GM12878 (cell line): ENCODE measurements around the gene AKAP13. TPM values are rescaled to one million over a fixed set of nuclear protein-coding genes. Genes with fewer than 3 reads are reported as not detected.

Experiments
- ATAC-seq: fragments of 200-7000 bp; cut with Tn5 transposase; 3 replicates; pipeline ENCODE4 v1.9.1; 2020; ENCODE audit warnings: mild to moderate bottlenecking, moderate library complexity
- BruUV-seq: library from RNA; stranded (reverse); fragments of 400-500 nt; replicated peaks from 2 replicates; lab custom pipeline; 2021; lab: Mats Ljungman, UMichigan
- CTCF ChIA-PET: fragments of 300-600 bp; sonication (Branson Sonifier 250); formaldehyde crosslinking; extraction: SDS; loops from one replicate; lab custom pipeline; 2021; ENCODE audit warnings: inconsistent platforms; lab: Yijun Ruan, JAX
- POLR2A ChIA-PET: fragments of 350-600 bp; formaldehyde crosslinking; extraction: SDS; loops from one replicate; lab custom pipeline; 2021; ENCODE audit warnings: inconsistent platforms; lab: Charles Lee
- RAD21 ChIA-PET: fragments of 300-600 bp; sonication (Branson Sonifier 250); formaldehyde crosslinking; loops from one replicate; lab custom pipeline; 2023; ENCODE audit warnings: antibody characterized with exemption; ENCODE audit not compliant: unreplicated experiment; lab: Charles Lee
- SMC1A ChIA-PET: fragments of 300-600 bp; sonication (Branson Sonifier 250); formaldehyde crosslinking; loops from one replicate; lab custom pipeline; 2023; ENCODE audit not compliant: unreplicated experiment, uncharacterized antibody; lab: Charles Lee
- DNase-seq: peaks from one replicate; pipeline ENCODE4 v3.0.0-alpha.2; 2011; ENCODE audit warnings: low read depth, low spot score
- FAIRE-seq: peaks from 3 replicates; lab custom pipeline; 2011; peaks lifted over from hg19 to GRCh38; lab: Jason Lieb, UNC
- H2AFZ ChIP-seq: 2 replicates; pipeline ENCODE4 v1.6.0; 2011; ENCODE audit warnings: low read depth, low read length, control low read depth; ENCODE audit not compliant: control insufficient read depth
- H3K27ac ChIP-seq: 2 replicates; pipeline ENCODE4 v1.5.1; 2011; ENCODE audit warnings: control low read depth; ENCODE audit not compliant: control insufficient read depth, insufficient read depth
- H3K27me3 ChIP-seq, 2 experiments: replicated peaks in 1 of 2; 2 replicates each; pipeline versions ENCODE4 v1.6.0 to v1.6.1; 2011; ENCODE audit warnings: low read length in 1 of 2; ENCODE audit not compliant: control insufficient read depth in 2 of 2, insufficient read depth in 2 of 2
- H3K36me3 ChIP-seq, 2 experiments: 2 replicates each; pipeline ENCODE4 v1.5.1; 2011; ENCODE audit warnings: low read length in 1 of 2; ENCODE audit not compliant: control insufficient read depth in 2 of 2, insufficient read depth in 2 of 2
- H3K4me1 ChIP-seq: 2 replicates; pipeline ENCODE4 v1.6.1; 2011; ENCODE audit warnings: mild to moderate bottlenecking, low read length, moderate library complexity, mixed read lengths; ENCODE audit not compliant: control insufficient read depth, insufficient read depth
- H3K4me2 ChIP-seq: 2 replicates; pipeline ENCODE4 v1.6.0; 2011; ENCODE audit warnings: control low read depth; ENCODE audit not compliant: control insufficient read depth, insufficient read depth
- H3K4me3 ChIP-seq: fragments of 200-600 bp; sonication (generic); 2 replicates; pipeline ENCODE4 v1.5.1; 2016
- H3K79me2 ChIP-seq: 2 replicates; pipeline ENCODE4 v1.6.0; 2011; ENCODE audit warnings: low read length; ENCODE audit not compliant: control insufficient read depth, insufficient read depth
- H3K9ac ChIP-seq: 2 replicates; pipeline ENCODE4 v1.8.0; 2011; ENCODE audit warnings: low read length, control low read depth, mixed read lengths; ENCODE audit not compliant: control insufficient read depth, insufficient read depth
- H3K9me3 ChIP-seq: replicated peaks from 3 replicates; pipeline ENCODE4 v1.5.1; 2011; ENCODE audit warnings: mild to moderate bottlenecking, low read length; ENCODE audit not compliant: control insufficient read depth, insufficient read depth
- H4K20me1 ChIP-seq: 2 replicates; pipeline ENCODE4 v1.6.0; 2011; ENCODE audit not compliant: control insufficient read depth, insufficient read depth
- ATF7 ChIP-seq: fragments of 450-650 bp; IDR thresholded peaks from 2 replicates; pipeline ENCODE4 v1.6.1; 2016; ENCODE audit warnings: low read depth, mild to moderate bottlenecking
- CREM ChIP-seq: IDR thresholded peaks from 2 replicates; pipeline ENCODE4 v1.6.1; 2014; ENCODE audit warnings: antibody characterized with exemption, low read depth
- CUX1 ChIP-seq: IDR thresholded peaks from 2 replicates; pipeline ENCODE4 v1.6.1; 2012; ENCODE audit warnings: improper control_type of control experiment, low read depth, low read length; ENCODE audit not compliant: insufficient replicate concordance
- HDAC6 ChIP-seq: fragments of 200-600 bp; sonication (generic); IDR thresholded peaks from one replicate; pipeline ENCODE4 v1.8.0; 2017; ENCODE audit warnings: antibody characterized with exemption; ENCODE audit not compliant: unreplicated experiment
- JUND ChIP-seq: IDR thresholded peaks from 2 replicates; pipeline ENCODE4 v1.6.1; 2012; ENCODE audit warnings: low read depth, mild to moderate bottlenecking, low read length, improper control_type of control experiment, moderate library complexity
- KLF5 ChIP-seq: fragments of 450-650 bp; IDR thresholded peaks from 2 replicates; pipeline ENCODE4 v1.6.1; 2014; ENCODE audit warnings: mild to moderate bottlenecking; ENCODE audit not compliant: partially characterized antibody
- NKRF ChIP-seq: fragments of 450-650 bp; conservative IDR thresholded peaks from 2 replicates; pipeline ENCODE4 v1.6.1; 2017; ENCODE audit warnings: mild to moderate bottlenecking, moderate library complexity
- PAX8 ChIP-seq: fragments of 450-650 bp; IDR thresholded peaks from 2 replicates; pipeline ENCODE4 v1.6.1; 2017; ENCODE audit warnings: mild to moderate bottlenecking, moderate library complexity
- RELB ChIP-seq: fragments of 450-650 bp; IDR thresholded peaks from 2 replicates; pipeline ENCODE4 v1.6.1; 2017; ENCODE audit warnings: low read depth, mild to moderate bottlenecking, moderate library complexity
- SIN3A ChIP-seq: IDR thresholded peaks from 2 replicates; pipeline ENCODE4 v1.6.1; 2012; ENCODE audit warnings: low read depth, low read length, improper control_type of control experiment
- YBX1 ChIP-seq: fragments of 450-650 bp; IDR thresholded peaks from 2 replicates; pipeline ENCODE4 v1.6.1; 2016; ENCODE audit warnings: antibody characterized with exemption
- ZBTB11 ChIP-seq: fragments of 450-650 bp; formaldehyde crosslinking; IDR thresholded peaks from 2 replicates; pipeline ENCODE4 v1.5.0; 2022; ENCODE audit warnings: mild to moderate bottlenecking, missing genetic modification characterization
- WGBS: methylation state at CpG from one replicate; pipeline ENCODE4 v1.1.6; 2016; ENCODE audit warnings: low lambda C conversion rate; ENCODE audit not compliant: insufficient replicate concordance, insufficient coverage; ENCODE audit errors: missing lambda C conversion rate; 5-methylcytosine and 5-hydroxymethylcytosine counted together
- in situ Hi-C: fragments of 300-500 bp; cut with MboI; formaldehyde crosslinking; loops from 9 replicates; pipeline ENCODE4 v1.14.3; 2018; ENCODE audit warnings: mixed read lengths
- intact Hi-C: fragments of 100-400 bp; cut with micrococcal nuclease; formaldehyde crosslinking; loops from one replicate; pipeline ENCODE4 v1.14.2; 2022; ENCODE audit not compliant: unreplicated experiment
- polyA plus RNA-seq, 11 experiments: library from polyadenylated mRNA; depleted of rRNA in 4 of 11; unstranded in 6 of 11; stranded (reverse) in 5 of 11; fragments of >200 nt; fragmentation: Nextera tagmentation in 4 of 11; fragmentation: Illumina TruSeq in 1 of 11; extraction: Ambion mirVana in 4 of 11; extraction: Trizol in 1 of 11; gene quantifications; 1 replicate in 1 of 11; 2 replicates in 10 of 11; pipeline versions ENCODE4 v1.2.1 to v1.2.3, GENCODE V29; 2011 to 2016; ENCODE audit warnings: inconsistent platforms in 2 of 11, missing spikeins in 2 of 11, low read depth in 1 of 11
- total RNA-seq, 4 experiments: library from RNA; depleted of rRNA in 3 of 4; stranded (reverse); fragments of >200 nt in 3 of 4; fragmentation: Illumina TruSeq in 1 of 4; extraction: Trizol in 1 of 4; gene quantifications; 2 replicates each; pipeline versions ENCODE4 v1.2.1 to v1.2.3, GENCODE V29; 2013 to 2021

AKAP13 gene
- total and polyA plus RNA-seq, 10 of the 15 experiments (the other 5 are each of a cell fraction or from before 2014, with no cell fraction given), result 14.4 to 74.9 (median 55.1) TPM

GRCh38 chr15:85741662-85742061 lies 361.3 kb downstream of the AKAP13 start:
- H3K36me3 ChIP-seq, result peaks cover 32 to 44% of the 10 kb centered on the region in 2 experiments

More at GRCh38 chr15:85741662-85742061, 361.3 kb downstream of the AKAP13 start:
- RAD21 ChIA-PET, result interaction anchor here (0.7 kb wide), 1 partner anchor 473 kb away, joined by 3 read pairs; no protein-coding TSS in a partner anchor
- no peaks in the 10 kb centered on the region for H3K4me1 ChIP-seq
- no peak overlapping the region for H3K4me3 ChIP-seq
- DNase-seq, result no peak
- ATAC-seq, result no peak
- no peaks in the 10 kb centered on the region for H3K79me2 ChIP-seq
- TF ChIP-seq ZBTB11 (CRISPR knock-in tag) (no peak), JUND (no peak), YBX1 (no peak), SIN3A (no peak), ATF7 (no peak), PAX8 (no peak), HDAC6 (no peak), CUX1 (no peak), CREM (no peak), NKRF (no peak), KLF5 (no peak), RELB (no peak)
- TF ChIP-seq, all 136 proteins: peak for 0
- intact Hi-C loops (no loop called here), in situ Hi-C loops (no loop called here)
- no peak for FAIRE-seq
- no TSS peak for BruUV-seq
- SMC1A ChIA-PET, result interaction anchor here (0.9 to 1.1 kb wide), 2 partner anchors 16 to 37 kb away, joined by 3 to 4 read pairs; no protein-coding TSS in a partner anchor
- Histone ChIP-seq H2AFZ (no peak overlapping the region), H3K9me3 (no peaks in the 10 kb centered on the region), H3K9ac (no peak overlapping the region), H3K27ac (no peak overlapping the region), H4K20me1 (no peaks in the 10 kb centered on the region), H3K4me2 (no peak overlapping the region), H3K27me3 (no peaks in the 10 kb centered on the region)
- CTCF ChIA-PET, result interaction anchor here (1.3 kb wide), 1 partner anchor 12 kb away, joined by 3 read pairs; no protein-coding TSS in a partner anchor
- POLR2A ChIA-PET, result no interaction called here
- 95% methylated on average over 11 of the region's 11 CpGs for WGBS
